ENCODE data around the gene LARGE1.

The LARGE1 gene

DNA sequence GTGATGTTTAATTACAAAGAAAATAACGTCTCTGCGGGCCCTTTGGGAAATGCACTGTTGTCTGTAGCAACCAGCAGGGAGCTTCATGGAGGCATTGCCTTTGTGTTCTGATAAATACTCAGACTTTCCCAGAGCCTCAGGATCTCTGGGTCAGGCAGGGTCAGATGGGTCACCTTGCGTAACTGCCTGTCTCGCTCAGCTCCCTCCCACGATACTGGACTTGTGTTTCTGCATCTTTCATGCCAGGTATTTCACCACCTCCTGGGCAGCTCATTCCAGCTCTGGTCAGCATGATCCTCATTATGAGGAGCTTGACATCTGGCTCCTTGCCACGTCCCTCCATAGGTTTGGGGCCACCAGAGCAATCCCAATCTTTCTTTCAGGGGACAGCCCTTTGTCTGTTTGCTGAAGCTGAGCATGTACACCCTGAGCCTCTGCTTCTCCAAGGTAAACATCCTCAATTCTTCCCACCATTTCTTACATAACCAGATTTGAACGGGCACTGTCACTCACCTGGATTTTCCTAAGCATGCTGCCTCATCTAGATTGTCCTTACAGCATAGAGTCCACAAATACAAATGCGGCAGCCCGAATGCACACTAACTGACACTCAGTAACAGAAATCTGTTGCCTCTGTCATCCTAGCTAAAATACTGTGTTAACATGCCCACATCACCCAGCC, 162.3 kb downstream of the LARGE1 start:
- no peak for DNase-seq

DNA sequence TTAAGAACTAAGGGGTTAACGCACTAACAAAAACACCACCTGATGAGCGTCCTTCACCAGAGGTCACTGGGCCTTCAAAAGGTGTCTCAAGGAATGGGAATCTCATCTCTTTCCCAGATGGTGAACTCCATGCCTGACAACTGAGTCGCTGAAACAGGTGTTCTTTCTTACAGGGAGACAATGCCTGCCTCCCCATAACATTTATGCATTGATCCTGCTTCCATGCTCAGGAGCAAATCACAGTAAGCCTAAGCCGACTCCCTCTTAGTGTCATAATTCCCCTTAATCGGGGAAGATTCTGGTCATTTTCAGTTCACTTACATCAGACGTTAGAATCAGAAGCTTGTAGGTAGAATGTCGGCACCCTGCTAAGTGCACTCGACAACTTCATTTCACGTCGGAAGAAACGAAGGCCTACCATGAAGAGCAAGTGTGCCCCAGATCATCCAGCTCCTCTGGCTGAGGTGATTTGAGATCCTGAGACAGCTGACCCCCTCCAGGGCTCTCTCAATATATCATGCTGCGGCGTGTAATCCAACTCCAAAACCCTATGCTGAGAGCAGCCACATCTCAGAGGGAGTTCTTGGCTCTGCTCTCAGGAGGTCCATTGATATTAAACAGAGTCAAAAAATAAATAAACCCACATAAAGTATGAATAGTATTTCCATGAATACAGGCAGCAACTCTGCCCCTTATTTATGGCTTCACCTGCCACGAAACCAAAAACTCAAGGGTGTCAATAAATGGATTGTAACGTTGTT, 163.1 kb downstream of the LARGE1 start:
- DNase-seq = no peak

DNA sequence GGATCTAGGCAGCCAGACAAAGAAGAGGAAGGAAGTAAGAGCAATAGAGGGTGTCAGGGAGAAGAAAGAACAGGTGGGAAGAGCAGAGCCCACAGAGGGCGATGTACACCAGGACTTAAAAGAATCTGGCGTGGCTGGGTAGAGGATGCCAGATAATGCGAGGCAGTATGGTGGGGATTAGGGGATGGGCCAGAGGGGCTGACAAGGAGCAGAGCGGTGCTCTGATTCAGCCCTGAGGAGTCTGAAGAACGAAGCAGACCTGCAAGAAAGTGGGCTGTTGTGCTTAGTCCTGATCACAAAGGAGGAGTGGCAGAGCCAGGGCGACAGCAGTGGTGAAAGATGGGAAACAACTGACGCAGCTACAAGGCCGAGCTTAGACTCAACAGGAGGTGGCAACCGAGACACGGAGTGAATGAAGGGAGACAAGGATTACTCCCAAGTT, 163.7 kb downstream of the LARGE1 start:
- no peak for DNase-seq

DNA sequence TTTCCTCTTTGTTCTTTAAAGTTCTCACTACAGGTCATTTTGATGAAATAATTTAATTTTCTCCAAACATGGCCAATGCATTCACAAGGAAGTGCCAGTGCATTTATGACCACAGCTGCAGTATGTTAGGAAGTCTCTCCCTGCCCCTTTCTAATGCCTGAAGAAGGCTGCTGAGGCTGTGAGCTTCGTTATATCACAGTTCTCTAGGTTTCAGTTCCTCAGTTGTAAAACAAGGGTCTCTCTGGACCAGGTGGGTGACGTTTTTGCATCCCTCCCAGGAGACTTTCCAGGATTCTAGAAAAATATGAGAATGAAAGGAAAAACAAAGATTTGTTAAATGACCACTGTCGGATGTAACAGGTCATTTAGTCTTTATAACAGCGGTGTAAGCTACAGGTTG, 171.6 kb downstream of the LARGE1 start:
- no peak for DNase-seq

DNA sequence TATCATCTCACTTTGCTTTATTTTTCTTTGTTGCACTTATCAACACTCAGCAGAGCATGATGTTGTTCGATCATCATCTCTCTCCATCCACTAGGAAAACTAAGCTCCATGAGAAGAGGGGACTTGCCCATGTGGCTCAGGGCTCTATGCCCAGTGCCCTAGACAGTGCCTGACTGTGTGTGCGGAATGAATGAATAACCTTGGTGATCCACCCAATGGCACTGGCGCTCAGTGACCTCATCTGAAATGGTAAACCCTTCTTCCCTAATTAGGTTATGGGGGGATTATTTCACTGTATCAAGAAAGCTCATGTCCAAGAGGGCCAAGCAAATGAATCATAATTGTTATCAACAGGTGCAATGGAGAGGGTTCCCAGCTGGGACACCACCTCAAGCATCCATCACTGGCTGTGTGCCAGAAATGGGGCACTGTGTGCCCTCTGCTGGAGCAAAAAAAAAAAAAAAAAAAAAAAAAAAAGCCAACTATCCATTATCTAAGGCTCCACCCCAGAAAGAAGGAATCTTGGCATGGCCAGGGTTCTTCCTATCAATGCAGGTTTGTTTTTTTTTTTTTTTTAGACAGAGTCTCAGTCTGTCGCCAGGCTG, 172.6 kb downstream of the LARGE1 start:
- DNase-seq = no peak

DNA sequence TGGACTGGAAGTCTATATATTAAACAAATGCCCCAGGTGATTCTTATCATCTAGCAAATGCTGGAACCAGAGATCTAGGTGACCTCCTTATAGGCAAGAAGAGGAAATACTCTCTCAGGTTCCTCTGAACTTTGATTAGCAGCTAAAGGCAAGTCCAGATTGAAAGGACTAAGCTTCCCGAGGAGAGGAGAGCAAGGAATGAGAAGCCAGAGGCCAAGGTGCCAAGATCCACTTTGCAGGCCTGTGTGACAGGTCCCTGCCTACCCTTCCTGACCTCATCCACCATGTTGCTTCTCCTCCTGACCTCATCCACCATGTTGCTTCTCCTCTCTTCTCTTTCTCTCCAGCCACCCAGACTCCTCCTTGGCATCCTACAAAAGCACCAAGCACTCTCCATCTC, 173.2 kb downstream of the LARGE1 start:
- DNase-seq = no peak

DNA sequence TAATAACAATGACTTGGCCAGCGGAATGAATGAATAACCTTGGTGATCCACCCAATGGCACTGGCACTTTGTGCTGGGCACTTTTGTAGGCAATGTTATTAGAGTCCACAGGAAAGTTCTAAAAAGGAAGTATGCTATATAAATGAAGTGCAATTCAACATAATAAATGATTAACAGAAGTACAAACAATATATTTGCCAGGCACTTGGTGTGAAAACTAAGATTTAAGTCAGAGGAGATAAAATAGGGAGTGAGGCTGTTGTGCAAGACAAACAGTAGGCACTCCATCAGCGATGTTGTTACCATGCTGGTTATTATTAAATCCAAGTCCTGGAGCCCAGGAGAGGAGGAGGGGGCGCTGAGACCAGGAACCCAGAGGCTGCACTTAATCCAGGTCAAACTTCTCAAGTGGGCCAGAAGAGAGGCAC, 173.8 kb downstream of the LARGE1 start:
- DNase-seq = no peak

GRCh38 chr22:33745501-33745900, 174.8 kb downstream of the LARGE1 start:
- DNase-seq = no peak

- DNase-seq = no peak
Measured at GRCh38 chr22:33743756-33744155, 176.5 kb downstream of the LARGE1 start.

DNA sequence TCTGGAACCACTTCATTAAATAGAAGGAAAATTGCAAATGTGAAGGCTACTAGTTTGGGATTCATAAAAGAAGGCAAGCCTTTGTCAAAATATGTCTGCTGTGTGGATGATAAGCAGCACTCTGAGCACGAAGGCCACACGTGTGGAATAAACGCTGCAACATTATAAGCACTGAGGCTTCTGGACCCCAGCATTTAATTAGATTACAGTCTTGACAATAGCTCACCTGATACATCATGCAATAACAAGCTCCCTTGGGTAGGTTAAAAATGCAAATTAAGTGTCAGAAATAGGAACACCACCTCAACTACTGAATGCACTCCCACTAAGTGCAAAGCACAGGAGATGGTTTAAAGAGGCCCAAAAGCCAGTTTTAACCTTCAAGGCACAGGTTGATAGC, 179.3 kb downstream of the LARGE1 start:
- DNase-seq = no peak

- no peak for DNase-seq
Measured at GRCh38 chr22:33739516-33739915, 180.8 kb downstream of the LARGE1 start.

DNA sequence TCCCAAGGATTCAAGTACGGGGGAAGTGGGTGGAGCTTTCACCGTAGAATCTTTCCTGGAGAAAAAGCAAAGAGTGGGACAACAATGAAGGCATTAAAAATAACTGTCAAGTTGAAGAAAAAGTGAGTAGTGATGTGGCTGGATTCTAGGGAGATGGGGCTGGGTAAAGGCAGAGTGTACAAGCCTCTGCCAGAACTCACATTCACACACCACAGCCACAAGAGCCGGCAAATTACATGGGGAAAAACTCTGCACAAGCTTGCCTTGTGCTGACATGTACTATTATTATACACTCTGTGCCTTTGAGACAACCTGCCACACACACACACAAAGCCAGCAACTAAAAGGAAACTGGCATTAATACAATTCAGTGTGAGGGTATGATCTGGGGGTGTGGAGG, 182.6 kb downstream of the LARGE1 start:
- DNase-seq = no peak

GRCh38 chr22:33735978-33736377, 184.3 kb downstream of the LARGE1 start:
- no peak for DNase-seq

GRCh38 chr22:33728847-33729246, 191.4 kb downstream of the LARGE1 start:
- no peak for DNase-seq

DNA sequence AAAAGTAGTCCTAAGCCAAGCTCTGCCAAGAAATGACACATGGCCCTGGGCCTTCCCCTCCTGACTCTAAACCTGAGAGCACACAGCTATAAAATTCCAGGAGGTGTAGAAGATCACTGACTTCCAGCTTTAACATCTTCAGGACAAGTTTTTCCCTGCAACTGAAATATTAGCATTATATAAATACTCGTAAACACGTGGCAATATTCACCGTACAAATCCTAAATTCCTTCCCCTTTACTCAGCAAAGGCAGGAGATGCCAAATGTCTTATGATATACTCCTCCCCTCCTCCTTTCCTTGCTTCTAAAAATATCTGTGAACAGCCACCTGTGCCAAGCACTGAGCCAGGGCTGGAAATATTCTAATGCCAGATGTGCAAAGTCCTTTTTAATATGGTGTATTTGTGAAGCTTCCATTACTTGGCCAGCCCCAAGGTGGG, 194.0 kb downstream of the LARGE1 start:
- DNase-seq = no peak

GRCh38 chr22:33723915-33724314, 196.4 kb downstream of the LARGE1 start:
- DNase-seq = no peak

- DNase-seq = no peak
Measured at GRCh38 chr22:33722816-33723215, 197.5 kb downstream of the LARGE1 start.

GRCh38 chr22:33720166-33720878, 200.0 kb downstream of the LARGE1 start:
- DNase-seq = no peak

DNA sequence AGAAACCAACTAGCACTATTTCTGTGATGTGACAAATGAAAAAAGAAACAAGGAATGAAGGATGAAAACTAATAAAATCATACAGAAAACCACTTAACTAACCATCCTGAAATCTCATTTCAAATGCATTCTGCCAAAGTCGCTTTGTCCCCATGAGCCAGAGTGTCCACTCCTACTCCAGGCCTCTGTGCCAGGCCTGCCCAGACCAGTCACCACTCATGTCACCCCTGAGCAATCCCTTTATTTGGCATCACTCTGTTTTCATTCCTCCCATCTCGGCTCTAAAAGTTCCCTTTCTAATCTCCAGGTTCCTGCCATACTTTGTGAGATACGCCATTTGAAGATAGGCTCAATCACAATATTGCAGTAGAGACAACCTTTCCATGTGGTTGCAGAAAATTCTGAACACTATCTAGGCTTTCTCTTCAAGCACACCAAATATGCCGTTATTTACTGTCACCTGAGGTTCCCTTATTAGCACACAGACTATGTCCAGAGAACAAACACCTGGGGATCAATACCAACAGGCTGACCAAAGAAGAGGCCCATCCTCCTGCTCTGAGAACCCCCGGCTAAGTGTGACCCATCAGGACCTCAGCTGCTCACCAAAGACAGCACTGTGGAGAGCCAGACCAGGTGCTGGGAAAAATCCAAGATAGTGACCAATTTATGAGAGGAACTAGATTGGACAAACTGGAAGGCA, 202.4 kb downstream of the LARGE1 start:
- DNase-seq = no peak

DNA sequence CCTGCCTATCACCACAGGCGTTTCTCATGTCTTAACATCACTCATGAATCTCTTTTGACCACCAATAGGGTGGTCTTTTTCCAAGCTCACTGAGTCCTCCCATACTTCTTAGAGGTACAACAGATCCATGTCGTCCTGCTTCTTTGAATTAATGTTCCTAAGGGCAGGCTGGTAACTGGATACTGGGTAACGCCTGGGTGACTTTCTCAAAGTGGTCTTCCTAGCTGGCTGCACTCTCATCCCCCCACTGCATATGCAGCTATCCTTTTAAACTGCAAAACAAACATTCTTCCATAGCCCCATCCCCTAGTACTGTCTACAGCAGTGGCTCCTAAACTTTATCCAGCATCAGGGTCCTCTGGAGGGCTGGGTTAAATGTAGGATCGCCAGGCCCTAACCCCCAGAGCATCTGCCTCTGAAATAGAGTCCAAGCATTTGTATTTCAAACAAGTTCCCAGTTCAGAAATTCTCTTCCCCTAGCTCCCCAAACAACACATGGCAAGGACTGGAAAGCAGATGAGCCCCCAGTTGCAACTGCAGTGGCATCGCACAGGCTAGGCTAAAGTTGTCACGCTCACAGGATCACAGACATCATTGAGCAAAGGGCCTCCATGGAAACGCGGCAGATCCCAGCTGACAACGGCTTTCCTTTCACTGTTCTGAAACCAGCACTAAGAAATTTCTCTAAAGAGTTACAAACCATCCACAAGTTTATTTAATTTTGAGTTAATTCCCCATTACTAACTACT, 204.9 kb downstream of the LARGE1 start:
- no peak for DNase-seq

DNA sequence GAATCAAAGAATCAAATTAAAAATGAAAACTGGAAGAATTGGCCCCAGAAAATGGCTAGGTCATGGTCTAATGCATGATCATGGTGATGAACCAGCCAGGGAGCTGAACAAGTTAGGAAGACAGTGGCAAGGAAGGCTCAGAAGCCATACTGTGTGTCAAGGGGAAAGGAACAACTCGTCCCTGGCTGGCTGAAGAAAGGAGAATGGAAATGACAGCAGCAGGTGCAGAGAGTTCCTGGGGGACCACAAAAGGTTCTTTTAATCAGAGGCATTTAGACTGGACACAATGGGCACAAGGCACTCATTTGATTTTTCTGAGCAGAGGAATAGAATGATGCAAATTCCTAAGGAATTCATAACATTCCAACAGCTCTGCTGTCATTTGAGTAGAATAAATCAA, 209.9 kb downstream of the LARGE1 start:
- DNase-seq = no peak

GRCh38 chr22:33707581-33707980, 212.7 kb downstream of the LARGE1 start:
- no peak for DNase-seq

Data from hematopoietic multipotent progenitor cell treated with erythropoietin and hydrocortisone succinate and interleukin-3 and kit ligand, for 8 days (in vitro differentiated cells).